H1 (cell line): ENCODE measurements around the gene LRIT2. TPM values are rescaled to one million over a fixed set of nuclear protein-coding genes. Genes with fewer than 3 reads are reported as not detected.
A peak's percentile ranks its signal among the peaks of the same experiment; 100 is the strongest.

Source experiments
- CTCF ChIA-PET: fragments of 300-600 bp; sonication (Branson Sonifier 250); formaldehyde crosslinking; loops from one replicate; lab custom pipeline; 2021; ENCODE audit not compliant: partially characterized antibody; lab: Charles Lee
- POLR2A ChIA-PET: fragments of 300-600 bp; sonication (Branson Sonifier 250); formaldehyde crosslinking; loops from one replicate; lab custom pipeline; 2021; ENCODE audit warnings: inconsistent platforms; ENCODE audit not compliant: partially characterized antibody; lab: Charles Lee
- DNase-seq, 2 experiments: peaks; one replicate each; pipeline versions ENCODE4 v3.0.0 to v3.0.0-alpha.2; 2010 to 2022; ENCODE audit warnings: low spot score in 2 of 2, low read depth in 1 of 2, mixed read lengths in 1 of 2
- FAIRE-seq: peaks from 2 replicates; lab custom pipeline; 2011; peaks lifted over from hg19 to GRCh38; lab: Jason Lieb, UNC
- H2AFZ ChIP-seq: 2 replicates; pipeline ENCODE4 v1.8.1; 2012; ENCODE audit warnings: low read length, inconsistent platforms
- H2AK5ac ChIP-seq: 2 replicates; pipeline ENCODE4 v1.6.1; 2013; ENCODE audit warnings: low read depth, low read length
- H2BK120ac ChIP-seq: replicated peaks from 2 replicates; pipeline ENCODE3; 2013; ENCODE audit warnings: low read depth, low read length, inconsistent platforms
- H2BK12ac ChIP-seq: 2 replicates; pipeline ENCODE4 v1.6.1; 2013; ENCODE audit warnings: low read depth, low read length
- H2BK15ac ChIP-seq: 2 replicates; pipeline ENCODE4 v1.6.1; 2013; ENCODE audit warnings: low read length
- H2BK20ac ChIP-seq: 2 replicates; pipeline ENCODE4 v1.6.1; 2013; ENCODE audit warnings: low read length
- H2BK5ac ChIP-seq: 2 replicates; pipeline ENCODE4 v1.6.1; 2013; ENCODE audit warnings: low read depth, low read length
- H3K14ac ChIP-seq: 2 replicates; pipeline ENCODE4 v1.6.1; 2013; ENCODE audit warnings: inconsistent platforms; ENCODE audit not compliant: insufficient read length
- H3K18ac ChIP-seq: 2 replicates; pipeline ENCODE4 v1.6.1; 2013; ENCODE audit warnings: low read length; ENCODE audit errors: extremely low read depth
- H3K23ac ChIP-seq: 2 replicates; pipeline ENCODE4 v1.6.1; 2013; ENCODE audit warnings: inconsistent platforms; ENCODE audit not compliant: insufficient read length
- H3K23me2 ChIP-seq: 2 replicates; pipeline ENCODE4 v1.6.1; 2013; ENCODE audit warnings: low read depth, low read length
- H3K27ac ChIP-seq: 2 replicates; pipeline ENCODE4 v1.6.1; 2011; ENCODE audit warnings: low read depth, low read length, inconsistent platforms
- H3K27me3 ChIP-seq, 4 experiments: replicated peaks in 1 of 4; 1 replicate in 1 of 4; 2 replicates in 3 of 4; pipeline versions ENCODE4 v1.6.1 to v1.8.1; 2011 to 2013; ENCODE audit warnings: low read length in 3 of 4, mild to moderate bottlenecking in 3 of 4, inconsistent platforms in 2 of 4, mixed read lengths in 2 of 4, moderate library complexity in 1 of 4; ENCODE audit not compliant: control insufficient read depth in 3 of 4, insufficient read depth in 3 of 4; ENCODE audit errors: extremely low read depth in 1 of 4
- H3K36me3 ChIP-seq, 4 experiments: 2 replicates each; pipeline versions ENCODE4 v1.6.1 to v1.8.1; 2011 to 2013; ENCODE audit warnings: mild to moderate bottlenecking in 4 of 4, low read length in 3 of 4, moderate library complexity in 2 of 4, control low read depth in 1 of 4, inconsistent platforms in 1 of 4; ENCODE audit not compliant: insufficient read depth in 4 of 4, control insufficient read depth in 2 of 4
- H3K4ac ChIP-seq: replicated peaks from 2 replicates; pipeline ENCODE3; 2013; ENCODE audit warnings: low read length, low read depth, mixed read lengths, inconsistent platforms; ENCODE audit not compliant: insufficient read length
- H3K4me1 ChIP-seq, 4 experiments: replicated peaks in 1 of 4; 1 replicate in 1 of 4; 2 replicates in 3 of 4; pipeline versions ENCODE4 v1.6.1 to v1.8.1; 2011 to 2013; ENCODE audit warnings: low read length in 3 of 4, inconsistent platforms in 2 of 4, mixed read lengths in 1 of 4; ENCODE audit not compliant: insufficient read depth in 4 of 4, control insufficient read depth in 3 of 4
- H3K4me2 ChIP-seq, 2 experiments: 2 replicates each; pipeline versions ENCODE4 v1.6.1 to v1.8.1; 2011 to 2013; ENCODE audit warnings: low read depth in 2 of 2, low read length in 2 of 2, control low read depth in 1 of 2, inconsistent platforms in 1 of 2, mild to moderate bottlenecking in 1 of 2; ENCODE audit not compliant: insufficient read depth in 1 of 2
- H3K4me3 ChIP-seq, 4 experiments: fragments of 200-600, 300-600 bp in 1 of 4; sonication (generic), shearing (Covaris generic), sonication (Bioruptor Twin) in 1 of 4; 2 replicates each; pipeline versions ENCODE4 v1.5.1 to v1.8.1; 2011 to 2016; ENCODE audit warnings: low read length in 4 of 4, low read depth in 3 of 4, control low read depth in 2 of 4, inconsistent platforms in 2 of 4, mild to moderate bottlenecking in 2 of 4, mixed read lengths in 1 of 4, moderate library complexity in 1 of 4; ENCODE audit not compliant: insufficient read depth in 2 of 4; ENCODE audit errors: extremely low read depth in 1 of 4
- H3K56ac ChIP-seq: replicated peaks from 2 replicates; pipeline ENCODE3; 2013; ENCODE audit warnings: low read depth, mild to moderate bottlenecking, mixed read lengths, low read length, inconsistent platforms; ENCODE audit not compliant: insufficient read length
- H3K79me1 ChIP-seq: 2 replicates; pipeline ENCODE4 v1.6.1; 2013; ENCODE audit warnings: low read depth, low read length, control low read depth
- H3K79me2 ChIP-seq, 2 experiments: 2 replicates each; pipeline versions ENCODE4 v1.6.1 to v1.8.1; 2012 to 2013; ENCODE audit warnings: low read length in 2 of 2, mild to moderate bottlenecking in 2 of 2, inconsistent platforms in 1 of 2; ENCODE audit not compliant: insufficient read depth in 2 of 2, control insufficient read depth in 1 of 2
- H3K9ac ChIP-seq, 4 experiments: replicated peaks in 1 of 4; 1 replicate in 1 of 4; 2 replicates in 3 of 4; pipeline versions ENCODE4 v1.6.1 to v1.8.1; 2011 to 2013; ENCODE audit warnings: low read depth in 3 of 4, low read length in 3 of 4, control low read depth in 2 of 4, mild to moderate bottlenecking in 2 of 4, moderate library complexity in 2 of 4, inconsistent platforms in 1 of 4; ENCODE audit errors: extremely low read depth in 1 of 4
- H3K9me3 ChIP-seq, 2 experiments: 2 replicates each; pipeline versions ENCODE4 v1.6.1 to v1.8.1; 2012 to 2013; ENCODE audit warnings: mild to moderate bottlenecking in 2 of 2, moderate library complexity in 2 of 2, control low read depth in 1 of 2, inconsistent platforms in 1 of 2, low read depth in 1 of 2, low read length in 1 of 2, mixed read lengths in 1 of 2; ENCODE audit not compliant: insufficient read depth in 2 of 2
- H4K20me1 ChIP-seq, 2 experiments: replicated peaks in 1 of 2; 2 replicates each; pipeline versions ENCODE3 to v1.8.1; 2011 to 2013; ENCODE audit warnings: inconsistent platforms in 2 of 2, low read length in 2 of 2, mild to moderate bottlenecking in 1 of 2; ENCODE audit not compliant: insufficient read depth in 2 of 2, control insufficient read depth in 1 of 2
- H4K5ac ChIP-seq: 2 replicates; pipeline ENCODE4 v1.6.1; 2013; ENCODE audit warnings: low read length, low read depth, mixed read lengths, inconsistent platforms; ENCODE audit not compliant: insufficient read length
- H4K8ac ChIP-seq: 2 replicates; pipeline ENCODE4 v1.8.0; 2013; ENCODE audit warnings: mild to moderate bottlenecking, moderate library complexity, low read length, inconsistent platforms; ENCODE audit not compliant: insufficient read depth; ENCODE audit errors: extremely low read depth
- H4K91ac ChIP-seq: replicated peaks from 2 replicates; pipeline ENCODE3; 2013; ENCODE audit warnings: low read length, mixed read lengths, inconsistent platforms; ENCODE audit not compliant: insufficient read length
- MAX ChIP-seq: IDR thresholded peaks from 2 replicates; pipeline ENCODE4 v1.6.1; 2012; ENCODE audit warnings: inconsistent platforms
- SP1 ChIP-seq: IDR thresholded peaks from 2 replicates; pipeline ENCODE4 v1.6.1; 2011; ENCODE audit warnings: low read depth, low read length
- SUZ12 ChIP-seq: fragments of 200-600 bp; sonication (generic); IDR thresholded peaks from 2 replicates; pipeline ENCODE4 v1.6.1; 2012; ENCODE audit warnings: mild to moderate bottlenecking, inconsistent platforms, low read length, moderate library complexity, mixed read lengths
- WGBS, 2 experiments: shearing (Covaris generic) in 1 of 2; methylation state at CpG; one replicate each; pipeline versions ENCODE4 v1.1.6 to v1.1.7; 2013 to 2015; ENCODE audit warnings: low lambda C conversion rate in 2 of 2, mixed read lengths in 2 of 2, inconsistent platforms in 1 of 2, low coverage in 1 of 2, missing lambda C conversion rate in 1 of 2; ENCODE audit not compliant: insufficient replicate concordance in 2 of 2, insufficient coverage in 1 of 2, insufficient read length in 1 of 2; ENCODE audit errors: extremely low coverage in 1 of 2, missing lambda C conversion rate in 1 of 2; 5-methylcytosine and 5-hydroxymethylcytosine counted together
- polyA plus RNA-seq, 7 experiments: library from polyadenylated mRNA; depleted of rRNA in 3 of 7; stranded (reverse) in 5 of 7; unstranded in 2 of 7; fragments of >200 nt in 5 of 7; fragments of 200-250 nt in 2 of 7; gene quantifications; 1 replicate in 5 of 7; 2 replicates in 1 of 7; 4 replicates in 1 of 7; pipeline versions ENCODE4 v1.2.1 to v1.2.3, GENCODE V29; 2011 to 2013; ENCODE audit warnings: missing spikeins in 2 of 7, mixed read lengths in 2 of 7
- total RNA-seq: library from RNA; stranded (reverse); fragmentation: NEBNext Ultra II Directional; extraction: Animal tissue kit (Norgen Biotek cat#: 25700); gene quantifications from 2 replicates; pipeline ENCODE4 v1.2.1, GENCODE V29; 2021

LRIT2 gene
- total and polyA plus RNA-seq, 2 of the 8 experiments (the other 6 are each of a cell fraction or from before 2014, with no cell fraction given), result not detected

GRCh38 chr10:84244651-84245270 is 19.4 kb upstream of the LRIT2 start, which contains the start of gene RGR:
Gene RGR (plus strand): TSS chr10:84245053. CDS start chr10:84245091, 38 bp downstream.
- no peaks in the 10 kb centered on the region for H3K79me1 ChIP-seq
- WGBS, 2 experiments, result 88% methylated on average over 9 of the region's 9 CpGs; no CpG with 5 or more reads in 1 of the 2 experiments
- H3K4me1 ChIP-seq, result no peaks in the 10 kb centered on the region
- H2AK5ac ChIP-seq, result no peak within 1 kb of the TSS
- no peak within 1 kb of the TSS for H4K8ac ChIP-seq
- H3K56ac ChIP-seq, result no peak within 1 kb of the TSS
- no peak within 1 kb of the TSS for H4K5ac ChIP-seq
- ChIA-PET POLR2A (no interaction called here), CTCF (interaction anchor here (0.8 to 11.2 kb wide), 7 partner anchors 8 to 368 kb away, joined by 3 to 102 read pairs (median 7); no protein-coding TSS in a partner anchor)
- no peaks in the 10 kb centered on the region for H3K79me2 ChIP-seq
- DNase-seq (no peak), FAIRE-seq (no peak)
- no peak within 1 kb of the TSS for H3K14ac ChIP-seq
- no peak within 1 kb of the TSS for H3K9ac ChIP-seq
- TF ChIP-seq SUZ12, result no peak
- no peak for TF ChIP-seq MAX
- TF ChIP-seq SP1, result no peak
- no peak within 1 kb of the TSS for H2BK15ac ChIP-seq
- no peaks in the 10 kb centered on the region for H4K20me1 ChIP-seq
- H3K18ac ChIP-seq, result no peak within 1 kb of the TSS; the same call in 1 of the 2 replicates
- no peak within 1 kb of the TSS for H3K23ac ChIP-seq
- H2BK20ac ChIP-seq, result no peak within 1 kb of the TSS
- H3K27me3 ChIP-seq, result no peaks in the 10 kb centered on the region
- H3K9me3 ChIP-seq, result no peaks in the 10 kb centered on the region
- 0 out of 2 replicates have a peak within 1 kb of the TSS, but pooled peaks have one; percentile 14 for H2AFZ ChIP-seq
- no peak within 1 kb of the TSS for H2BK5ac ChIP-seq
- H3K27ac ChIP-seq, result no peak within 1 kb of the TSS
- no peak within 1 kb of the TSS for H4K91ac ChIP-seq
- H3K36me3 ChIP-seq, result no peaks in the 10 kb centered on the region
- no peak within 1 kb of the TSS for H2BK12ac ChIP-seq
- H2BK120ac ChIP-seq, result no peak within 1 kb of the TSS
- no peak within 1 kb of the TSS for H3K4me3 ChIP-seq
- no peak within 1 kb of the TSS for H3K4me2 ChIP-seq
- H3K23me2 ChIP-seq, result no peaks in the 10 kb centered on the region; the same call in 1 of the 2 replicates
- H3K4ac ChIP-seq, result no peak within 1 kb of the TSS
